Suppressor macrophage (primary cell): ENCODE data around the gene TMEM200B.
"Not testable (repeated sequence)": the region's sequence is repeated elsewhere in the genome, so short reads cannot be mapped to it uniquely, and the experiment has no call there.

Experiments used
- DNase-seq, 4 experiments: peaks; one replicate each; pipeline ENCODE4 v3.0.0-alpha.2; 2020 to 2022

The TMEM200B gene

GRCh38 chr1:29133861-29134694 is 10.4 kb upstream of the TMEM200B start:
- peak in 2 of 4 experiments; percentile 16 to 32 for DNase-seq

GRCh38 chr1:29131056-29131455 is 7.4 kb upstream of the TMEM200B start:
- not testable (repeated sequence) for DNase-seq

GRCh38 chr1:29129916-29130315 is 6.2 kb upstream of the TMEM200B start:
- DNase-seq, result no peak

- no peak for DNase-seq
Observed at GRCh38 chr1:29128739-29129138, 5.0 kb upstream of the TMEM200B start.

GRCh38 chr1:29126198-29126597 is 2.5 kb upstream of the TMEM200B start:
- DNase-seq, result no peak

GRCh38 chr1:29125788-29126187 is 2.1 kb upstream of the TMEM200B start:
- DNase-seq, result no peak

- no peak for DNase-seq
Observed at GRCh38 chr1:29125237-29125641, 1.5 kb upstream of the TMEM200B start.

GRCh38 chr1:29124366-29125236 is 898 bp upstream of the TMEM200B start:
- DNase-seq, result peak; percentile 35 to 73 (median 54)

GRCh38 chr1:29123053-29123886 is 433 bp downstream of the TMEM200B start:
- peak in 2 of 4 experiments; percentile 30 to 43 for DNase-seq

GRCh38 chr1:29122682-29123052 is 1.0 kb downstream of the TMEM200B start:
- peak in 2 of 4 experiments; percentile 18 to 36 for DNase-seq

- DNase-seq, result peak in 2 of 4 experiments; percentile 13 to 44
Observed at GRCh38 chr1:29121936-29122681, 1.6 kb downstream of the TMEM200B start.

GRCh38 chr1:29121516-29121935 is 2.2 kb downstream of the TMEM200B start:
- peak in 2 of 4 experiments; percentile 9 to 17 for DNase-seq

- peak; percentile 59 to 79 (median 64) for DNase-seq
Observed at GRCh38 chr1:29120947-29121485, 2.7 kb downstream of the TMEM200B start.

GRCh38 chr1:29120367-29120766 is 3.3 kb downstream of the TMEM200B start:
- no peak for DNase-seq

- DNase-seq, result no peak
Observed at GRCh38 chr1:29119121-29119929, 4.4 kb downstream of the TMEM200B start.

- no peak for DNase-seq
Observed at GRCh38 chr1:29117381-29117780, 6.3 kb downstream of the TMEM200B start.

- DNase-seq, result no peak
Observed at GRCh38 chr1:29114654-29115053, 9.0 kb downstream of the TMEM200B start.

- no peak for DNase-seq
Observed at GRCh38 chr1:29113413-29114117, 10.1 kb downstream of the TMEM200B start.

- DNase-seq, result no peak
Observed at GRCh38 chr1:29112705-29113412, 10.8 kb downstream of the TMEM200B start.
